Measurements from ENCODE around the gene IVD. TPM values are rescaled to one million over a fixed set of nuclear protein-coding genes. Genes with fewer than 3 reads are reported as not detected.

IVD gene
- total RNA-seq, 1 experiment from 2014 or later = 58.9 TPM

- CTCF ChIA-PET = interaction anchor here (0.7 kb wide), 2 partner anchors 35 to 581 kb away, joined by 3 to 4 read pairs; no protein-coding TSS in a partner anchor
- Histone ChIP-seq H3K4me3 (ENCODE audit: low read length) (no peak overlapping the region), H3K36me3 (ENCODE audit: low read depth, low read length) (peaks cover 5% of the 10 kb centered on the region; the same call in 1 of the 2 replicates), H3K9me3 (ENCODE audit: low read length) (no peaks in the 10 kb centered on the region), H3K9me2 (replicated peaks; ENCODE audit: low read length) (no peaks in the 10 kb centered on the region), H3K27me3 (ENCODE audit: low read length) (no peaks in the 10 kb centered on the region), H3K9ac (ENCODE audit: low read length) (no peak overlapping the region; the same call in 1 of the 2 replicates), H4K20me1 (ENCODE audit: low read length) (no peaks in the 10 kb centered on the region), H3K4me1 (ENCODE audit: insufficient read depth, low read length) (peaks cover 33% of the 10 kb centered on the region), H3K27ac (ENCODE audit: low read length) (peak overlapping the region; percentile 76), H3K4me2 (ENCODE audit: low read length) (peak overlapping the region; percentile 57), H2AFZ (ENCODE audit: low read length) (peak overlapping the region; percentile 15), H3K79me2 (ENCODE audit: low read length) (peaks cover 21% of the 10 kb centered on the region), H3F3A (ENCODE audit: low read length, unreplicated experiment) (no peaks in the 10 kb centered on the region)
- BruUV-seq (replicated peaks) = no TSS peak
- ATAC-seq = peak; percentile 69
- TF ChIP-seq EZH2 (IDR thresholded peaks at IDR 0.05; ENCODE audit: low read length, unreplicated experiment) = no peak
- DNase-seq = peak; percentile 96
- POLR2A ChIA-PET (ENCODE audit: unreplicated experiment) = interaction anchor here (0.6 kb wide), 1 partner anchor 26 kb away, joined by 4 read pairs; the partner anchor contains the start of gene IVD
- intact Hi-C loops (cut with micrococcal nuclease) = no loop called here
Measured at GRCh38 chr15:40379853-40380252, 25.7 kb upstream of the IVD start.

GRCh38 chr15:40380636-40381035, 25.0 kb upstream of the IVD start:
- Histone ChIP-seq H3K4me2 (ENCODE audit: low read length) (peak overlapping the region; percentile 57; the same call in 1 of the 2 replicates), H3K9ac (ENCODE audit: low read length) (no peak overlapping the region; the same call in 1 of the 2 replicates), H3K9me3 (ENCODE audit: low read length) (no peaks in the 10 kb centered on the region), H3K79me2 (ENCODE audit: low read length) (peaks cover 29% of the 10 kb centered on the region), H3K4me1 (ENCODE audit: insufficient read depth, low read length) (peaks cover 35% of the 10 kb centered on the region), H4K20me1 (ENCODE audit: low read length) (no peaks in the 10 kb centered on the region), H3K4me3 (ENCODE audit: low read length) (no peak overlapping the region), H3F3A (ENCODE audit: low read length, unreplicated experiment) (no peaks in the 10 kb centered on the region), H3K9me2 (replicated peaks; ENCODE audit: low read length) (no peaks in the 10 kb centered on the region), H3K27ac (ENCODE audit: low read length) (peak overlapping the region; percentile 76), H2AFZ (ENCODE audit: low read length) (no peak overlapping the region), H3K36me3 (ENCODE audit: low read depth, low read length) (peaks cover 11% of the 10 kb centered on the region; the same call in 1 of the 2 replicates), H3K27me3 (ENCODE audit: low read length) (no peaks in the 10 kb centered on the region)
- DNase-seq = no peak
- ATAC-seq = no peak
- TF ChIP-seq EZH2 (IDR thresholded peaks at IDR 0.05; ENCODE audit: low read length, unreplicated experiment) = no peak
- no peak for TF ChIP-seq CTCF (conservative IDR thresholded peaks at IDR 0.05; ENCODE audit: low read depth, low read length)
- no peak for TF ChIP-seq EZH2phosphoT487 (IDR thresholded peaks at IDR 0.05; ENCODE audit: borderline replicate concordance, low read length)
- ChIA-PET CTCF (no interaction called here), POLR2A (ENCODE audit: unreplicated experiment) (interaction anchor here (0.6 kb wide), 2 partner anchors 25 to 807 kb away, joined by 3 to 4 read pairs; partner anchors contain the start of gene IVD)
- intact Hi-C loops (cut with micrococcal nuclease) = no loop called here
- no TSS peak for BruUV-seq (replicated peaks)

GRCh38 chr15:40381818-40382529, 23.6 kb upstream of the IVD start:
- ChIA-PET CTCF (no interaction called here), POLR2A (ENCODE audit: unreplicated experiment) (interaction anchor here (0.5 to 1.0 kb wide), 3 partner anchors 23 to 282 kb away, joined by 3 to 12 read pairs (median 4); partner anchors contain the start of gene IVD)
- no peak overlapping the region for H3K4me3 ChIP-seq (ENCODE audit: low read length)
- no peaks in the 10 kb centered on the region for H3F3A ChIP-seq (ENCODE audit: low read length, unreplicated experiment)
- ATAC-seq (no peak), DNase-seq (no peak)
- H3K4me1 ChIP-seq (ENCODE audit: insufficient read depth, low read length) = peaks cover 35% of the 10 kb centered on the region
- H3K9me2 ChIP-seq (replicated peaks; ENCODE audit: low read length) = no peaks in the 10 kb centered on the region
- H3K36me3 ChIP-seq (ENCODE audit: low read depth, low read length) = peaks cover 22% of the 10 kb centered on the region
- H3K9ac ChIP-seq (ENCODE audit: low read length) = no peak overlapping the region
- peaks cover 39% of the 10 kb centered on the region for H3K79me2 ChIP-seq (ENCODE audit: low read length)
- no peak overlapping the region for H3K27ac ChIP-seq (ENCODE audit: low read length)
- H3K4me2 ChIP-seq (ENCODE audit: low read length) = peak overlapping the region; percentile 42; the same call in 1 of the 2 replicates
- peak overlapping the region; percentile 90 for H2AFZ ChIP-seq (ENCODE audit: low read length)
- no peaks in the 10 kb centered on the region for H3K9me3 ChIP-seq (ENCODE audit: low read length)
- H3K27me3 ChIP-seq (ENCODE audit: low read length) = no peaks in the 10 kb centered on the region
- no TSS peak for BruUV-seq (replicated peaks)
- H4K20me1 ChIP-seq (ENCODE audit: low read length) = no peaks in the 10 kb centered on the region
- intact Hi-C loops (cut with micrococcal nuclease) = loop anchor here (1.0 kb wide), 2 partner anchors 23 to 38 kb away; partner anchors contain the start of gene IVD
- TF ChIP-seq EZH2phosphoT487 (IDR thresholded peaks at IDR 0.05; ENCODE audit: borderline replicate concordance, low read length) = no peak
- TF ChIP-seq CTCF (conservative IDR thresholded peaks at IDR 0.05; ENCODE audit: low read depth, low read length) = no peak
- no peak for TF ChIP-seq EZH2 (IDR thresholded peaks at IDR 0.05; ENCODE audit: low read length, unreplicated experiment)

All from PC-3 (cell line).